ENCODE results near the gene SCAF8.
A peak's percentile ranks its signal among the peaks of the same experiment; 100 is the strongest.
"Not testable (repeated sequence)": the region's sequence is repeated elsewhere in the genome, so short reads cannot be mapped to it uniquely, and the experiment has no call there.

SCAF8 gene

GRCh38 chr6:154733183-154733625 is at the start of gene SCAF8:
SCAF8 (plus strand) TSS chr6:154733416; CDS start chr6:154733901, 485 bp downstream.
- DNase-seq: peak; percentile 95

- DNase-seq: no peak
These were observed 49.3 kb upstream of the SCAF8 start for GRCh38 chr6:154683756-154684523.

- DNase-seq: no peak
These were observed 47.1 kb upstream of the SCAF8 start for GRCh38 chr6:154686162-154686561.

- DNase-seq: no peak
These were observed 43.5 kb upstream of the SCAF8 start for GRCh38 chr6:154689493-154690255.

GRCh38 chr6:154690857-154691256 is 42.4 kb upstream of the SCAF8 start:
- DNase-seq: no peak

- DNase-seq: no peak
These were observed 36.6 kb upstream of the SCAF8 start for GRCh38 chr6:154696661-154697060.

GRCh38 chr6:154703124-154703523 is 30.1 kb upstream of the SCAF8 start:
- DNase-seq: no peak

- no peak for DNase-seq
These were observed 27.6 kb upstream of the SCAF8 start for GRCh38 chr6:154705471-154706113.

- DNase-seq: no peak
These were observed 26.8 kb upstream of the SCAF8 start for GRCh38 chr6:154706389-154706788.

GRCh38 chr6:154709621-154710020 is 23.6 kb upstream of the SCAF8 start:
- no peak for DNase-seq

GRCh38 chr6:154710689-154711088 is 22.5 kb upstream of the SCAF8 start:
- DNase-seq: no peak

GRCh38 chr6:154715446-154715845 is 17.8 kb upstream of the SCAF8 start:
- DNase-seq: no peak

GRCh38 chr6:154716350-154716749 is 16.9 kb upstream of the SCAF8 start:
- not testable (repeated sequence) for DNase-seq

GRCh38 chr6:154719433-154719832 is 13.8 kb upstream of the SCAF8 start:
- no peak for DNase-seq

- DNase-seq: no peak
These were observed 13.4 kb upstream of the SCAF8 start for GRCh38 chr6:154719854-154720253.

- no peak for DNase-seq
These were observed 11.8 kb upstream of the SCAF8 start for GRCh38 chr6:154721460-154721859.

GRCh38 chr6:154726887-154727286 is 6.3 kb upstream of the SCAF8 start:
- DNase-seq: no peak

GRCh38 chr6:154731296-154732218 is 1.7 kb upstream of the SCAF8 start:
- no peak for DNase-seq

- no peak for DNase-seq
These were observed 556 bp upstream of the SCAF8 start for GRCh38 chr6:154732538-154733182.

- peak; percentile 90 for DNase-seq
These were observed 588 bp downstream of the SCAF8 start for GRCh38 chr6:154733626-154734382.

- DNase-seq: no peak
These were observed 3.5 kb downstream of the SCAF8 start for GRCh38 chr6:154736618-154737259.
